H9 (cell line): ENCODE data around the gene ALX4. TPM values are rescaled to one million over a fixed set of nuclear protein-coding genes. Genes with fewer than 3 reads are reported as not detected.

Source experiments
- DNase-seq: peaks from one replicate; pipeline ENCODE4 v3.0.0-alpha.2; 2017
- H2AFZ ChIP-seq: one replicate; pipeline ENCODE4 v1.6.1; 2013; ENCODE audit warnings: mild to moderate bottlenecking, low read length, control low read depth, moderate library complexity
- H2AK5ac ChIP-seq: 2 replicates; pipeline ENCODE4 v1.6.1; 2013; ENCODE audit warnings: low read length, control low read depth, mixed read lengths; ENCODE audit not compliant: insufficient read length
- H2BK120ac ChIP-seq: one replicate; pipeline ENCODE4 v1.6.1; 2013; ENCODE audit warnings: low read depth, mild to moderate bottlenecking, low read length, control low read depth, inconsistent platforms; ENCODE audit not compliant: poor library complexity, severe bottlenecking
- H2BK12ac ChIP-seq: 2 replicates; pipeline ENCODE4 v1.6.1; 2013; ENCODE audit warnings: low read length, control low read depth, mixed read lengths, low read depth; ENCODE audit not compliant: insufficient read length
- H2BK15ac ChIP-seq: 2 replicates; pipeline ENCODE4 v1.6.1; 2013; ENCODE audit warnings: low read depth, low read length, control low read depth
- H2BK20ac ChIP-seq: one replicate; pipeline ENCODE4 v1.6.1; 2013; ENCODE audit warnings: low read depth, mild to moderate bottlenecking, low read length, control low read depth, inconsistent platforms; ENCODE audit not compliant: poor library complexity, severe bottlenecking
- H2BK5ac ChIP-seq: 2 replicates; pipeline ENCODE4 v1.6.1; 2013; ENCODE audit warnings: low read length, control low read depth, mixed read lengths; ENCODE audit not compliant: insufficient read length
- H3K14ac ChIP-seq: 2 replicates; pipeline ENCODE4 v1.6.1; 2013; ENCODE audit warnings: low read length, control low read depth; ENCODE audit not compliant: insufficient read depth
- H3K18ac ChIP-seq: 2 replicates; pipeline ENCODE4 v1.6.1; 2013; ENCODE audit warnings: low read depth, mild to moderate bottlenecking, mixed read lengths, low read length, control low read depth; ENCODE audit not compliant: insufficient read length
- H3K23ac ChIP-seq: 2 replicates; pipeline ENCODE4 v1.6.1; 2013; ENCODE audit warnings: low read length, control low read depth, mixed read lengths, low read depth; ENCODE audit not compliant: insufficient read length
- H3K23me2 ChIP-seq: 2 replicates; pipeline ENCODE4 v1.6.1; 2013; ENCODE audit warnings: low read depth, mild to moderate bottlenecking, mixed read lengths, low read length, control low read depth; ENCODE audit not compliant: insufficient read length, poor library complexity, severe bottlenecking
- H3K27ac ChIP-seq: 2 replicates; pipeline ENCODE4 v1.5.1; 2013; ENCODE audit warnings: low read length, control low read depth, mixed read lengths, low read depth; ENCODE audit not compliant: insufficient read length
- H3K27me3 ChIP-seq: 2 replicates; pipeline ENCODE4 v1.6.1; 2013; ENCODE audit warnings: low read length, control low read depth, inconsistent platforms; ENCODE audit not compliant: insufficient read depth
- H3K4ac ChIP-seq: 2 replicates; pipeline ENCODE4 v1.6.1; 2013; ENCODE audit warnings: low read depth, mild to moderate bottlenecking, control low read depth, inconsistent platforms, low read length, moderate library complexity
- H3K4me1 ChIP-seq: 2 replicates; pipeline ENCODE4 v1.6.1; 2013; ENCODE audit warnings: low read length, control low read depth, inconsistent platforms; ENCODE audit not compliant: insufficient read depth
- H3K4me2 ChIP-seq: 2 replicates; pipeline ENCODE4 v1.6.1; 2013; ENCODE audit warnings: low read length, control low read depth, mixed read lengths; ENCODE audit not compliant: insufficient read length, insufficient read depth
- H3K56ac ChIP-seq: 2 replicates; pipeline ENCODE4 v1.6.1; 2013; ENCODE audit warnings: low read depth, mild to moderate bottlenecking, mixed read lengths, low read length, control low read depth; ENCODE audit not compliant: insufficient read length
- H3K79me1 ChIP-seq: 2 replicates; pipeline ENCODE4 v1.6.1; 2013; ENCODE audit warnings: low read depth, mild to moderate bottlenecking, moderate library complexity, low read length, control low read depth, inconsistent platforms; ENCODE audit not compliant: insufficient read depth, poor library complexity, severe bottlenecking
- H3K79me2 ChIP-seq: 2 replicates; pipeline ENCODE4 v1.6.1; 2013; ENCODE audit warnings: low read length, control low read depth, inconsistent platforms; ENCODE audit not compliant: insufficient read depth
- H3K9ac ChIP-seq: 2 replicates; pipeline ENCODE4 v1.6.1; 2013; ENCODE audit warnings: low read length, control low read depth, mixed read lengths; ENCODE audit not compliant: insufficient read length; ENCODE audit errors: extremely low read depth
- H3K9me3 ChIP-seq: one replicate; pipeline ENCODE4 v1.6.1; 2013; ENCODE audit warnings: low read depth, low read length, inconsistent platforms; ENCODE audit not compliant: control insufficient read depth
- H3T11ph ChIP-seq: one replicate; pipeline ENCODE4 v1.6.1; 2013; ENCODE audit warnings: mild to moderate bottlenecking, low read length, control low read depth, inconsistent platforms
- H4K20me1 ChIP-seq: one replicate; pipeline ENCODE4 v1.6.1; 2013; ENCODE audit not compliant: control insufficient read depth, insufficient read length, insufficient read depth
- H4K5ac ChIP-seq: 2 replicates; pipeline ENCODE4 v1.6.1; 2013; ENCODE audit warnings: low read depth, mild to moderate bottlenecking, mixed read lengths, low read length, control low read depth; ENCODE audit not compliant: insufficient read length
- H4K8ac ChIP-seq: replicated peaks from 2 replicates; pipeline ENCODE4 v1.6.1; 2013; ENCODE audit warnings: low read length, control low read depth, mixed read lengths, low read depth; ENCODE audit not compliant: insufficient read length
- H4K91ac ChIP-seq: 2 replicates; pipeline ENCODE4 v1.6.1; 2013; ENCODE audit warnings: low read depth, mild to moderate bottlenecking, moderate library complexity, mixed read lengths, low read length, control low read depth; ENCODE audit not compliant: insufficient read length
- H3K27ac Mint-ChIP-seq, 3 experiments: 2 replicates in 2 of 3; 3 replicates in 1 of 3; pipeline ENCODE4 v1.8.0; 2020 to 2021; ENCODE audit warnings: mixed read lengths in 3 of 3, mild to moderate bottlenecking in 1 of 3, moderate library complexity in 1 of 3
- H3K27me3 Mint-ChIP-seq: 2 replicates; pipeline ENCODE4 v1.8.0; 2021; ENCODE audit warnings: low read depth, mild to moderate bottlenecking, moderate library complexity, mixed read lengths
- H3K36me3 Mint-ChIP-seq, 3 experiments: 2 replicates in 2 of 3; 3 replicates in 1 of 3; pipeline ENCODE4 v1.8.0; 2020 to 2021; ENCODE audit warnings: low read depth in 3 of 3, mixed read lengths in 3 of 3; ENCODE audit not compliant: insufficient read depth in 1 of 3
- H3K4me1 Mint-ChIP-seq, 2 experiments: 2 replicates each; pipeline ENCODE4 v1.8.0; 2020; ENCODE audit warnings: mixed read lengths in 2 of 2
- H3K4me3 Mint-ChIP-seq, 2 experiments: 2 replicates in 1 of 2; 3 replicates in 1 of 2; pipeline ENCODE4 v1.8.0; 2020 to 2021; ENCODE audit warnings: mild to moderate bottlenecking in 2 of 2, mixed read lengths in 2 of 2, moderate library complexity in 1 of 2
- H3K9me3 Mint-ChIP-seq, 2 experiments: 2 replicates in 1 of 2; 3 replicates in 1 of 2; pipeline ENCODE4 v1.8.0; 2020; ENCODE audit warnings: mild to moderate bottlenecking in 2 of 2, mixed read lengths in 2 of 2, moderate library complexity in 1 of 2
- WGBS: extraction: QIAGEN DNeasy Blood & Tissue Kit; methylation state at CpG from one replicate; pipeline ENCODE4 v1.1.7; 2013; ENCODE audit warnings: missing lambda C conversion rate, low lambda C conversion rate, mixed read lengths; ENCODE audit not compliant: insufficient read length; ENCODE audit errors: extremely low coverage; 5-methylcytosine and 5-hydroxymethylcytosine counted together
- total RNA-seq: library from RNA; stranded (reverse); gene quantifications from 2 replicates; pipeline ENCODE4 v1.2.1, GENCODE V29; 2021
- TF ChIP-seq, protein P1 (sequence below): fragments of 200-600 bp; sonication (generic); conservative IDR thresholded peaks from 3 replicates; pipeline ENCODE4 v1.8.0; 2021; ENCODE audit warnings: antibody characterized with exemption, mild to moderate bottlenecking

Gene ALX4
- total RNA-seq, 1 experiment from 2014 or later: not detected

DNA sequence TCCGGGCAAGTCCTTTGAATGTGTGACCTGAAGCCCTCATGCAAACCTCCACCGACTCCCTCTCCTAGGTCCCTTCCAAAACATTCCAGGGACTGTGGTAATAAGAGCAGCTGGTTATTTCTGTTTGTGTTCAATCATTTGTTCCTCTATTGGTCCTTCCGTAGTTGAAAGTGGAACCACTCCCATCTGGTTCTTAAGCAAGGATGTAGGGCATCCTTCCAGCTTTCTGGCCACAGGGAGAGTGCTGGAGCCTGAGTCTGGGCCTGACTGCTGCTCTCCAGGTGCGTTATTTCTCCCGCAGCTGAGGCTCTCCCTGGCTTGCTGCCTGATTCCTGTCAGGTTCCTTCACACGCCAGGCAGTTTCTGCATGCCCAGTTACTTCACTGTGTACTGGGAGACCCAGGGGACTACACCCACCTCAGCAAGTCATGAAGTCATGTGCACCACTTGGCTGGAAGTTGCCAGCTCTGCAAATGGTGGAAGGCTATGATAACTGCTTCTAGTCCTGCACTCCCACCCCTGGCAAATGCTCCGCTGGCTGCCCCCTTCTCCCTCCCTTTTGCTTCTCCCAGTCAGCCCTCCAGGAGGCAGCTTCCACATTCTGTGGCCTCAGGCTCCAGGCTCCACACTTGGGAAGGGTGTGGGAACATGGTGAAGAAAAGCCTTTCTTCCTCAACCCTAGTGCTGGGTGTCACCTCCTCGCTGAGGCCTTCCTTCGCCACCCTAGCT lies 4.0 kb upstream of the ALX4 start:
- Histone ChIP-seq H4K5ac (no peak overlapping the region), H2BK12ac (no peak overlapping the region), H3K79me2 (no peaks in the 10 kb centered on the region), H3K79me1 (no peaks in the 10 kb centered on the region), H3K14ac (no peak overlapping the region), H3K27me3 (peaks cover 96% of the 10 kb centered on the region), H2BK5ac (no peak overlapping the region), H3K23ac (no peak overlapping the region), H2AK5ac (no peak overlapping the region), H3K27ac (no peak overlapping the region), H3K56ac (no peak overlapping the region), H3K4me2 (no peak overlapping the region), H2AFZ (no peak overlapping the region), H3K4ac (no peak overlapping the region), H4K20me1 (no peaks in the 10 kb centered on the region), H3K9ac (no peak overlapping the region), H3K23me2 (peaks cover 19% of the 10 kb centered on the region), H3K9me3 (no peaks in the 10 kb centered on the region), H3K4me1 (no peaks in the 10 kb centered on the region; the same call in 1 of the 2 replicates), H2BK15ac (no peak overlapping the region), H4K91ac (no peak overlapping the region), H3T11ph (no peak overlapping the region), H4K8ac (no peak overlapping the region), H3K18ac (no peak overlapping the region), H2BK120ac (no peak overlapping the region), H2BK20ac (no peak overlapping the region)
- Mint-ChIP-seq H3K36me3 (no peaks in the 10 kb centered on the region; a peak in 4 of 7 replicates), H3K9me3 (peaks cover 0 to 17% of the 10 kb centered on the region in 2 experiments; a peak in 3 of 5 replicates), H3K4me3 (no peak overlapping the region), H3K27me3 (peaks cover 100% of the 10 kb centered on the region), H3K27ac (no peak overlapping the region), H3K4me1 (peaks cover 12 to 57% of the 10 kb centered on the region in 2 experiments)
- no peak for DNase-seq
- TF ChIP-seq, protein P1, sequence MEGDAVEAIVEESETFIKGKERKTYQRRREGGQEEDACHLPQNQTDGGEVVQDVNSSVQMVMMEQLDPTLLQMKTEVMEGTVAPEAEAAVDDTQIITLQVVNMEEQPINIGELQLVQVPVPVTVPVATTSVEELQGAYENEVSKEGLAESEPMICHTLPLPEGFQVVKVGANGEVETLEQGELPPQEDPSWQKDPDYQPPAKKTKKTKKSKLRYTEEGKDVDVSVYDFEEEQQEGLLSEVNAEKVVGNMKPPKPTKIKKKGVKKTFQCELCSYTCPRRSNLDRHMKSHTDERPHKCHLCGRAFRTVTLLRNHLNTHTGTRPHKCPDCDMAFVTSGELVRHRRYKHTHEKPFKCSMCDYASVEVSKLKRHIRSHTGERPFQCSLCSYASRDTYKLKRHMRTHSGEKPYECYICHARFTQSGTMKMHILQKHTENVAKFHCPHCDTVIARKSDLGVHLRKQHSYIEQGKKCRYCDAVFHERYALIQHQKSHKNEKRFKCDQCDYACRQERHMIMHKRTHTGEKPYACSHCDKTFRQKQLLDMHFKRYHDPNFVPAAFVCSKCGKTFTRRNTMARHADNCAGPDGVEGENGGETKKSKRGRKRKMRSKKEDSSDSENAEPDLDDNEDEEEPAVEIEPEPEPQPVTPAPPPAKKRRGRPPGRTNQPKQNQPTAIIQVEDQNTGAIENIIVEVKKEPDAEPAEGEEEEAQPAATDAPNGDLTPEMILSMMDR: no peak
- no CpG with 5 or more reads among the region's 9 CpGs for WGBS
